Superior temporal gyrus (tissue), 1 donor: ENCODE measurements around the gene TMEM44.
"Not testable (repeated sequence)": the region's sequence is repeated elsewhere in the genome, so short reads cannot be mapped to it uniquely, and the experiment has no call there.

Experiments used
- DNase-seq: peaks from one replicate; pipeline ENCODE4 v3.0.0-alpha.2; 2016; ENCODE audit errors: extremely low spot score

Gene TMEM44

DNA sequence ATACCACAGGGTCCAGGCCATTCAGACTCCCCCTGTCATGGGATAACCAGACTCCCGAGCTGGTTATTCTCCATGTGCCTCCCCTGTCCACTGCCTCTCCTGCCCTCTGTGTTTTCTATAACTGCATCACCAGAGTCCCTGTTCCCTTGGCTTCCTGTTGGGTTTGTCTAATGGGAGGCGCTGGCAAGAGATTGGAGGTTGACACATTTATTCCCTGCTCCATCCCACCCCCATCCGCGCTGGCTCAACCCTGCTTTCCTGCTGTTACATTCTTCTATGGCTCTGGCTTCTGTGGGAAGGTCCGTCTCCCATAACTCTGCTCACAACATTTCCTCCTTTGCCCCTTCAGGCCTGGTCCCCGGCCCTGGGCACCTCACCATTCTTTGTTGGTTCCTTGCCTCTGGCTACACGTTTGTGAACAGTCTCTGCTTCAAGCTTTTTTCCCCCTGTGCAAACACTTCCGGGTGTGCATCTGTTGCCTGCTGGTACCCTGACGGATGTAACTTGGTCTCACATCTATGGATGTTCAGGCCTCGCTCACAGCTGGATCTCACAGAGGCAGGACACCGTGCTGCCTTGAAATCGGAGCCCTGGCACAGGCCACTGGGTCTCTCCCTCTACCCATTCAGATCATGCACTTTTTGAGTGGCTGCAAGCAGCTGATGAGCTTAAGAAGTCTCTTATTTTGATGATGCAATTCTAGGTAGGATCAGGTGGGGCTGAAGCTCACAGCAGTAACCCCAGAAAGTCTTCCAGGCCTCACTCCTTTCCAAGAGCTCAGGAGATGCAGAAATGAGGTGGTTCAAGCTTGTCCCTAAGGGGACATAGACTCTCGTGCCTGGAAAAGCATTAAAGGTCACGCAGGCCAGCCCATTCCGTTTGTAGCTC is 77.8 kb downstream of the TMEM44 start:
- DNase-seq, result no peak

DNA sequence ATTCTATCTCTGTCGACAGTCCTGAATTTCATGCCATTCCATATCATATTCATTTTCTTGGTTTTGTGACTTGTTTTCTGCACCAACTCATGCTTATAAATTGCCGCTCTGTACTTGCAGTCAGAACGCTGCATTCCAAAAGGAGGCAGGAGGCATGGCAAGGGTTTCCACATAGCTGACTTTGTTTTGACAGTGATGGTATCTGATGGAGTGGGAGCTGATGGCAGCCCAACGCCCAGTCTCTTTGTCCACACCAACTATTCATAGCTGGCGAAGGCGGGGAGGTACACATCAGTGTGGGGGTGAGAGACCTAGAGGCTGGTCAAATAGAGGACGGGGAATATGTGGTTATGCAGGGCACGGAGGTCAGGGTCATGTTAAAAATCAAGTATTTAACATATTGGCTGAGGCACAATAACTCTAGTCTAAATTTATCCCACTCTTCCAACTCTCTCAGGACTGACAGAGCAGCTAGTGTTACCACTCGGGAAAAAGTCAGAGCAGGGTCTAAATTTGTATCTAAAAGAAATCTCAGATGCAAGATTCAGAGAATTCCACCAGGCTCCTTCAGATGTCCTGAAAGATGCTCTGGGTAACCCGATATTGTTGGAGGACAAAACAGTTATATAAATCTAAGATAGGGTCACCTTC is 78.6 kb downstream of the TMEM44 start:
- DNase-seq, result no peak

- no peak for DNase-seq
These were observed 80.8 kb downstream of the TMEM44 start for GRCh38 chr3:194552327-194552949.

DNA sequence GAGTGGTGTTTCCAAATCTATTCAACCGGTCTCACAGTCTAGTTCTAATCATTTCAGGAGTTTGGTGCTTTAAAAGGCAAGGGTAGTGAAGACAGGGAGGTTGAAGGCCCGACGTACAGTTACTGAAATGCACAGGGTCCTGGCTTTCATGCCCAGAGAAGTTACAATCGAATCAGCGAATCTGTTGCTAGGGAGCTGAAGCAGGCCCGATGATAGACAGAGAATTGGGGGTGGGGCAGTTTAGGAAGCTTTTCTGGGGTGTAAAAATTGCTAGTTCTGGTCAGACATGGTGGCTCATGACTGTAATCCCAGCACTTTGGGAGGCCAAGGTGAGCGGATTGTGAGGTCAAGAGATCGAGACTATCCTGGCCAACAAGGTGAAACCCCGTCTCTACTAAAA is 83.4 kb downstream of the TMEM44 start:
- DNase-seq, result no peak

- no peak for DNase-seq
These were observed 84.6 kb downstream of the TMEM44 start for GRCh38 chr3:194548346-194549321.

GRCh38 chr3:194547042-194547441 is 86.2 kb downstream of the TMEM44 start:
- no peak for DNase-seq

DNA sequence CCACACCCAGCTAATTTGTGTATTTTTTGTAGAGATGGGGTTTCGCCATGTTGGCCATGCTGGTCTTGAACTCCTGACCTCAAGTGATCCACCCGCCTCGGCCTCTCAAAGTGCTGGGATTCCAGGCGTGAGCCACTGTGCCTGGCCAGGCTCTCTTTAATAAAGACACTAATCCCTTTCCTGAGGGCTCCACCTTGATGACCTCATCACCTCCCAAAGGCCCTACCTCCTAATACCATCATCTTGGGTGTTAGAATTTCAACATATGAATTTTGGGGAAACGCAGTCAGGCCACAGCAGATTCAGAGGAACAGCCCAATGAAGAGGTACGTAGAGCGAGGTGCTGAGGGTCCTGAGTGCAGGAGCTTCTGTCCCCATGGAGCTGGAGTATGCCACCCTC is 87.7 kb downstream of the TMEM44 start:
- not testable (repeated sequence) for DNase-seq

DNA sequence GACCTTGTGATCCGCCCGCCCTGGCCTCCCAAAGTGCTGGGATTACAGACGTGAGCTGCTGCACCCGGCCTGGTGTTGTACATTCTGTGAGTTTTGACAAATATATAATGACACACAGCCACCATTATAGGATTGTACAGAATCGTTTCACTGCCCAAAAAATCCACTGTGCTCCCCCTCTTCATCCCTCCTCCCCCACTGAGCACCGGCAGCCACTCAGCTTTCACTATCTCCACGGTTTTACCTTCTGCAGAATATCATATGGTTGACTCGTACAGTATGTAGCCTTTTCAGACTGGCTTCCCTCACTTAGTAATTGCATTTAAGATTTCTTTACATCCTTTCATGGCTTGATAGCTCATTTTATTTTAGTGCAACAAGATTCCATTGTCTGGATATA is 89.7 kb downstream of the TMEM44 start:
- no peak for DNase-seq

DNA sequence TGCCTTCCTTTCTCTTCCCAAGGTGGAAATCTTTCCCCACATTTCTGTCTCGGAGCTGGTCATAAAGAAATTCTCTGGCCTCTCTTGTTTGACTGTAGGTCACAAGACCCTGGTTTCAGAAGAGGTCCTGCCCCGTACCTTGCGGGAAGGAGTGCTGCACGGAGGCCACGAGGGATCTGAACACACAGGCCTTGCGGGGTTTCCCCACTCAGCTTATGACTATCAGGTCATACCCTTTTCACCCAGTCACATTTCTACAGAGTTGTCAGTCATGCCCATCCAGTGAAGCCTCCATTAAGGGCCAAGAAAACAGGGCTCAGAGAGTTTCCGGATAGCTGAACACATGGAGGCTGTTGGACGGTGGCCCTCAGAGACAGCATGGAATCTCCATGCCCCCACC is 91.7 kb downstream of the TMEM44 start:
- no peak for DNase-seq

DNA sequence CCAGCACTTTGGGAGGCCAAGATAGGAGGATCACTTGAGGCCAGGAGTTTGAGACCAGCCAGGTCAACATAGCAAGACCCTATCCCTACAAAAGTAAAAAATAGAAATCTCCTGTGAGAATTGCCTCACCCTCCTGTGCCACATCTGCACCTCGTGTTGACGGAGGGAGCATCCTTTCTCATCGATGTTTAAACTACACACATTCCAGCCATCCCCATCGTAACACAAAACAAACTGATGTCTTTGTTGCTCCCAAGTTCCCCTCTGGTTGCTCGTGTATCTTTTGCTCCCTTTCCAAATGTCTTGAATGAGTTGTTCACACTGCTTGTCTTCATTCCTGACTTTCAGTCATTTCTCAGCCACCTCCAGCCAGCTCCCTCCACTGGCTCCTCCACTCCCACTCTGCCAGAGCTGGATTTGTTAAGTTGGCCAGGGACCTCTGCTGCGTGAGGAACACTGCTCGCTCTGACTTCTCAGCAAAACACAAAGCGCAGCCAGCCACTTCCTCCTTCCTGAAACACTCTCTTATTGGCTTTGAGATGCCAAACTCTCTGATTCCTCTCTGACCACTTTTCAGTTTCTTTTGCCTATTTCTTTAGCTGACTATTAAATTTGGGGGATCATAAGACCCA is 92.8 kb downstream of the TMEM44 start:
- DNase-seq, result peak; percentile 29

DNA sequence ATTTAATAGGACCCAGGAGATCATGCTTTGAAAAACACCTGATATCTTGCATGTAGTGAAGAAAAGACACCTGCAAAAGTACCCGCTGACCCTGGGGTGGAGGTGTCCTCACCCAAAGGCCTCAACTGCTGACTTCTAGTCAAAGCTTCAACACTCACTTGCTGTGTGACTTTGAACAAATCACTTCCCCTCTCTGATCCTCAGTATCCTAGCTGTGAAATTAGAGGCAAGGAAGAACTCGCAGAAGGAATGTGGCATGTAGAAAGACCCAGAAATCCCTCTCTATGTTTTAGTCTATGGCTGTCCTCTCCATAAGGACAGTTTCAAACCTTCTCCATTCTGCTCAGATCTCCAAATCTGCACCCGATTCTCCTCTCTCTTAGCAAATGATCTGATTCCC is 93.7 kb downstream of the TMEM44 start:
- DNase-seq, result no peak

DNA sequence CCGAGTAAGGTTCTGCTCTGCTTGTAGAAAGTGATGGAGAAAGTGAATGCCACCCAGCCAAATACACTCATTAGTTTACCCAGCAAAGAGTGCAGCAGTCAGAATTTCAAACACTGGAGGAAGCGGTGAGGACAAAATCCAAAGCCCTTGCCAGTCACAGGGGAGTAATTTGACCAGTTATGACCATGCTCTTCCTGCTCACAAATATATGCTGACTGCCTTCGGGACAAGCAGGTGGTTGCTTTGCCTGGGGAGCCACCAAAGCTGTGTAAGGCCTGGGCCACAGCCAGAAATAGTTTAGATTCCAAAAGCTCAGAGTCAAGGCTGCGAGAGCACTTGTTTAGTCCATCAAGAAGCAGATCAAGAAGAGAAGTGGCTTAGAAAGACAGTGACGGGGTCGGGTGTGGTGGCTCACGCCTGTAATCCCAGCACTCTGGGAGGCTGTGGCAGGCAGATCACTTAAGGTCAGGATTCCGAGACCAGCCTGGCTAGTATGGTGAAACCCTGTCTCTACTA is 95.4 kb downstream of the TMEM44 start:
- no peak for DNase-seq
